ENCODE measurements around the gene RASA3.

DNA sequence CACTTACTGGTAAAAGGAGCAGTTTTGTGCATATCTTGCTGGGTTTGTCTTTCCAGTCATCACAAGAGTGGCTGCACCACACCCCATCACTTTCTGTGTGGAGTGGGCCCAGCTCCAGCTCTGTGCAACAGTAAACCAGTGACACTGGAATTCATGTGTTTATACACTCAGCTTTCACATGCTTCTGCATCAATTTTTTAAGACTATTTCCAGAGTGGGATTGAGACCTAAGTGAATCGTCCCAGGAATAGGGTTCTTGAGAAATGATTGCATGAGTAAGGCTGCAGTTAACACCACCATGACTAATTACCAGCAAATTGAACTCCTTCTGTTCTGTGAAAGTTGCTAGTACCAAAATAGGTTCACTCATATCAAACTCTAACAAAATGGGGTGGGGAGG, 41.3 kb upstream of the RASA3 start:
- TF ChIP-seq ZNF274 (IDR thresholded peaks at IDR 0.05; ENCODE audit: low read depth, low read length) (no peak), YY1 (IDR thresholded peaks at IDR 0.05; ENCODE audit: insufficient read depth, insufficient read length) (no peak), SUZ12 (IDR thresholded peaks at IDR 0.05; ENCODE audit: extremely low read depth, insufficient read depth, insufficient read length) (no peak)

Data from NT2/D1 (cell line).